AG04449 (cell line): ENCODE results near the gene TPPP2.

Experiments used
- CTCF ChIA-PET: fragments of 350-600 bp; formaldehyde crosslinking; extraction: SDS; loops from one replicate; lab custom pipeline; 2021; ENCODE audit warnings: antibody characterized with exemption; lab: Yijun Ruan, JAX
- POLR2A ChIA-PET: fragments of 400-600, 350-600 bp; formaldehyde crosslinking; extraction: SDS; loops from one replicate; lab custom pipeline; 2020; ENCODE audit warnings: antibody characterized with exemption, inconsistent platforms; lab: Yijun Ruan, JAX
- DNase-seq: peaks from one replicate; pipeline ENCODE4 v3.0.0-alpha.2; 2010; ENCODE audit warnings: low read depth, low spot score
- H3K4me3 ChIP-seq: 2 replicates; pipeline ENCODE4 v1.5.1; 2011; ENCODE audit warnings: low read depth, mild to moderate bottlenecking, control low read depth, low read length
- TF ChIP-seq, protein P1 (sequence below): IDR thresholded peaks from one replicate; pipeline ENCODE4 v1.5.1; 2011; ENCODE audit warnings: mild to moderate bottlenecking, moderate library complexity, low read length, control low read depth, inconsistent platforms; ENCODE audit not compliant: insufficient read depth; ENCODE audit errors: missing control alignments

The TPPP2 gene

DNA sequence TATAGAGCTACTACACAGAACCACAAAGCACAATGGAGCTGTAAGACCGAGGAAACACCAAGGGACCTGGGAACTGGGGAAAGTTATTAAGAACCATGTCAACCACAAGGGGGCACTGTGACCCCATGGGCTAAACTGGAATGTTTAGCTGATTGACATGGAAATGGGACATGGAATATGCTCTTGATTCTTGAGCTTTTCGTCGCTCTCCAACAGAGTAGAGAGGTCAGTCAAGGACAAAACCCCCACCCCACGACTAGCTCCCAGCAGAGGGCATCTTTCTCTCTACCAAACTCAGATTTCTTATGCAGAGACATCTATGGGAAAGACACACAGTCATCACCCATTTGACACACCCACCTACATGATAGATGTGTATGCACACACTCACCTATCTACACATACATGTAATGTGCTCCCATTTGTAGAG, 15.2 kb upstream of the TPPP2 start:
- TF ChIP-seq, protein P1, sequence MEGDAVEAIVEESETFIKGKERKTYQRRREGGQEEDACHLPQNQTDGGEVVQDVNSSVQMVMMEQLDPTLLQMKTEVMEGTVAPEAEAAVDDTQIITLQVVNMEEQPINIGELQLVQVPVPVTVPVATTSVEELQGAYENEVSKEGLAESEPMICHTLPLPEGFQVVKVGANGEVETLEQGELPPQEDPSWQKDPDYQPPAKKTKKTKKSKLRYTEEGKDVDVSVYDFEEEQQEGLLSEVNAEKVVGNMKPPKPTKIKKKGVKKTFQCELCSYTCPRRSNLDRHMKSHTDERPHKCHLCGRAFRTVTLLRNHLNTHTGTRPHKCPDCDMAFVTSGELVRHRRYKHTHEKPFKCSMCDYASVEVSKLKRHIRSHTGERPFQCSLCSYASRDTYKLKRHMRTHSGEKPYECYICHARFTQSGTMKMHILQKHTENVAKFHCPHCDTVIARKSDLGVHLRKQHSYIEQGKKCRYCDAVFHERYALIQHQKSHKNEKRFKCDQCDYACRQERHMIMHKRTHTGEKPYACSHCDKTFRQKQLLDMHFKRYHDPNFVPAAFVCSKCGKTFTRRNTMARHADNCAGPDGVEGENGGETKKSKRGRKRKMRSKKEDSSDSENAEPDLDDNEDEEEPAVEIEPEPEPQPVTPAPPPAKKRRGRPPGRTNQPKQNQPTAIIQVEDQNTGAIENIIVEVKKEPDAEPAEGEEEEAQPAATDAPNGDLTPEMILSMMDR: peak; percentile 82
- POLR2A ChIA-PET: interaction anchor here (0.5 to 1.9 kb wide), 6 partner anchors 25 to 541 kb away, joined by 3 to 10 read pairs (median 4); no protein-coding TSS in a partner anchor
- H3K4me3 ChIP-seq: no peak overlapping the region
- CTCF ChIA-PET: interaction anchor here (0.6 to 17.1 kb wide), 43 partner anchors 9 to 460 kb away, joined by 3 to 684 read pairs (median 6); partner anchors contain the start of genes ARHGEF40, NDRG2, OR5AU1 and RNASE13
- DNase-seq: peak; percentile 23

DNA sequence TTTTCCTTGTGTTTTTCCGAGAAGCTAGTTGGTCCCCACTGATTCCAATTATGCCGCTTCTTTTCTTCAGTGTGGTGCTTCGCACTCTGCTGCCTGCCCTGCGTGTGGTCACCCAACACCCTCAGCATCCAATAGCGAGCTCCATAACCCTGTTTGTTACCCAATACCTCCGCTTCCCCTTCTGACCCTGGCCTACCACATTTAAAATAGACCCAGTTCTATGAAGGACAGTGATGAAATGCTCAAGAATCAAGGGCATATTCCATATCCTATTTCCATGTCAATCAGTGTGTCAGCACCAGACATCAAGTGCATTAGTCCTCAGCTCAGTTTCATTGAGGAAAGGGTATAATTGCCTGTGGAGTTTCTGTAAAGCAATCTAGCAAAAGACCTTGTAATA, 14.7 kb upstream of the TPPP2 start:
- DNase-seq: no peak
- ChIA-PET CTCF (interaction anchor here (0.6 to 17.1 kb wide), 38 partner anchors 9 to 460 kb away, joined by 3 to 684 read pairs (median 8); partner anchors contain the start of genes ARHGEF40, NDRG2, OR5AU1 and RNASE13), POLR2A (interaction anchor here (1.1 to 1.9 kb wide), 5 partner anchors 25 to 89 kb away, joined by 3 to 10 read pairs (median 3); no protein-coding TSS in a partner anchor)
- H3K4me3 ChIP-seq: no peak overlapping the region
- TF ChIP-seq, protein P1: no peak

DNA sequence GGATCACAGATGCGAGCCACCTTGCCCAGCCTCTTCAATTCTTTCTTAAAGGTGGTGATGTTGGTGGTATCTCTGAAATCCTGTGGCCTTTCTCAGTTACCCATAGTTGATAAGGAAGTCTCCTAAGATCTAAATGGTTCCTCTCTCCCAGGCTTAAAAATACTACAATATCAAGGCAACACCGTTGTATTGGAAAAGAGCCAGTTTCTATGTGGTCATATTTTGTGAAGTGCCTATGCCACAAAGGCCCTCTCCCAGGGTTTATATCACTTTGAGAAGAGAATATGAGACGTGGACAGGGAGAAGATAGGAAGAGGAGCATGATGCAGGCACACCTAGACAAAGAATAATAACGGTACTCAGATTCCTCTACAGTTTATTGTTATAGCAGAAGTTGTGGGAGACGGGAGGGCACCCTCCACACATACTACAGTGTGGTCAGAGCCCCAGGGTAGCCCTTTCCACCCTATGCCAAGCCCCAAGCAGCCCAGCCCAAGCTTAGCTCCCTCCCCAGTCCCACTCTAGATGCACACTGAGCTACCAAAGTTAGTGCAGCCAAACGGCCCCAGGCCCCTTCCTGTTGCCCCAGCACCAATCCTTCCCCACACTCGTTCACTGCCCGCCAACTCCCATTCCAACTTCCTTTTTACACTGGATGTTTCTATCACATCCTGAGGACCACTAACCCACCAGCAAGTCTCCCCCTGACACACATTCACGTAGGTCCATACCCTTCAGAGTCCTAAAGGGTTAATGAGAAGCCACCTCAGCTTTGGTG, 13.4 kb upstream of the TPPP2 start:
- TF ChIP-seq, protein P1: no peak
- H3K4me3 ChIP-seq: no peak overlapping the region
- no peak for DNase-seq
- POLR2A ChIA-PET: interaction anchor here (0.7 kb wide), 1 partner anchor 55 kb away, joined by 3 read pairs; no protein-coding TSS in a partner anchor
- CTCF ChIA-PET: interaction anchor here (0.7 to 17.1 kb wide), 13 partner anchors 15 to 121 kb away, joined by 3 to 684 read pairs (median 137); partner anchors contain the start of genes ARHGEF40, RNASE13, RNASE7 and RNASE8

- ChIA-PET POLR2A (interaction anchor here (0.6 to 0.7 kb wide), 2 partner anchors 10 to 54 kb away, joined by 3 read pairs; no protein-coding TSS in a partner anchor), CTCF (interaction anchor here (1.2 to 17.1 kb wide), 8 partner anchors 14 to 88 kb away, joined by 4 to 684 read pairs (median 230); partner anchors contain the start of genes RNASE13, RNASE7, SLC39A2 and TMEM253)
- no peak overlapping the region for H3K4me3 ChIP-seq
- no peak for DNase-seq
- TF ChIP-seq, protein P1: no peak
Measured at GRCh38 chr14:21017528-21018245, 12.3 kb upstream of the TPPP2 start.

DNA sequence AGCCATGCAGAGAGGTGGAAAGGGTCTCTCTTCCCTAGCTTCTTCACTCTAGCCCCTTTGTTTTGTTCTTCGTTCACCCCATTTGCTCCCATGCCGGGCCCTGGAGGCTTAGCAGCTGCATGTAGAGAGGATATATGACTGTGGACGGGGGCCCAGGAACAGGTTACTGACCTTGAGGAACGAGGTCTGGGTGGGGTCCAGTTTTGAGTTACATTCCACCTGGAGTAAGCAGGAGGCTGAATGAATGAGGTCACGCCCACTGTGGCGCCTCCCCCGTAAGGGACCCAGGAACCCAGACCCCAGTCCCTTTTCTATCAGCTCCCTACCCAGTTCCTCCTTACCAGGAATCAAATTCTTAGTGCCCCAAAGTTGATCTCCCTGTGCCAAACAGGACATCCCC, 11.7 kb upstream of the TPPP2 start:
- TF ChIP-seq, protein P1: no peak
- CTCF ChIA-PET: interaction anchor here (0.6 to 17.1 kb wide), 10 partner anchors 10 to 88 kb away, joined by 3 to 684 read pairs (median 164); partner anchors contain the start of genes ARHGEF40, RNASE13, RNASE7 and SLC39A2
- H3K4me3 ChIP-seq: no peak overlapping the region
- POLR2A ChIA-PET: interaction anchor here (0.6 kb wide), 1 partner anchor 9 kb away, joined by 3 read pairs; no protein-coding TSS in a partner anchor
- no peak for DNase-seq
